ENCODE measurements around the gene COMT.
A peak's percentile ranks its signal among the peaks of the same experiment; 100 is the strongest.
"Not testable (repeated sequence)": the region's sequence is repeated elsewhere in the genome, so short reads cannot be mapped to it uniquely, and the experiment has no call there.

COMT gene

DNA sequence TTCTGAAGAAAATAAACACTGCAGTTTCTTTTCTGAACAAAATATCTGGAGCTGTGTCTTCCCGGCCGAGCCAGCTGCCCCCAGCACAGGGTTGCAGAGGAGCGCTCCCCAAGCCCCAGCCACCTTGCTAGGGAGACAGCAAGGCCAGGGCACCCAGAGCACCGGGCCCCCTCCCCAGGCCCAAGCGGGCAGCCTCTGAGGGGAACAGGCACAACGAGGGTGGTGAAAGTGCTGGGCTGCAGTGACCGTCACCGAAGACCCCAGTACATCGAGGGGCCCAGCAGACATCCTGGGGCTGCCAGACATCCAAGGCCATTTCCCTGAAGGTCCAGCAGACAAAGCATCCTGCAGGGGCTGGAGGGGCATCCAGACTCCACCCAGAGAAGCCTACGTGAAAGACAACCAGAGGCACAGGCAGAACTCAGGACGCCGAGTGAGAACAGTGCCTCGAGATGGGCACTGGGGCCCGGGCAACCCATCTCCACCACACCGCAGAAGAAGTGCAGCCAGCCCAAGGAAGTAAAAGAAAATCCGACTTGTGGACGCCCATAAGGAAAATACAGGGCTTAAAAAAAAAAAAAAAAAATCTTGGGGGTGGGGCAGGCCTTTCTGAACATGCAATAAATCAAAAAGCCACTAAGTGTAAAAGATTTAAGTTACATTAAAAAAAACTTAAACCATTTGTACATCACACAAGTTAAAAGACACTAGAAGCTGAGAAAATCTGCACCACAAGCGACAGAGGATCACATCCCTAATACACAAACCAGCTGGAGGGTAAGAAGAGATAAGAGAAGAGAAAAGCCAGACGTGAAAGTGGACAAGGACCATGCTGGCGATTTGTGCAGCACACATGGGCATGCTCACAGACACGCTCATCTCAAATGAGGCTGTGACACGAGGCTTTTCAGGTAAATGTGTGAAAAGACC, 36.0 kb upstream of the COMT start:
- H3K79me1 ChIP-seq (ENCODE audit: low read length): peaks cover 14% of the 10 kb centered on the region
- no peak overlapping the region for H3K23ac ChIP-seq (ENCODE audit: low read length)
- no peaks in the 10 kb centered on the region for H3K27me3 ChIP-seq (ENCODE audit: insufficient read depth, low read length)
- H3K36me3 ChIP-seq (ENCODE audit: control insufficient read depth in 1 of 2, insufficient read depth in 2 of 2, low read length in 2 of 2): no peaks in the 10 kb centered on the region
- H2AK5ac ChIP-seq (ENCODE audit: low read length): no peak overlapping the region
- H3K4me3 ChIP-seq (ENCODE audit: low read depth, low read length): no peak overlapping the region
- no CpG with 5 or more reads among the region's 22 CpGs for WGBS (ENCODE audit: extremely low coverage, insufficient coverage, insufficient read length)
- peak overlapping the region; percentile 25 for H2BK12ac ChIP-seq (ENCODE audit: low read length)
- peaks cover 17% of the 10 kb centered on the region in 2 experiments for H3K4me1 ChIP-seq (ENCODE audit: control insufficient read depth in 1 of 2, insufficient read depth in 2 of 2, low read length in 2 of 2)
- no peak overlapping the region for H4K12ac ChIP-seq (ENCODE audit: low read depth, low read length)
- no peak overlapping the region for H4K8ac ChIP-seq (ENCODE audit: low read depth, low read length)
- peak overlapping the region; percentile 13 for H2BK120ac ChIP-seq (ENCODE audit: insufficient read depth, low read length, poor library complexity)
- no peak for DNase-seq
- H3K4ac ChIP-seq (ENCODE audit: low read depth, low read length): no peak overlapping the region
- no peak overlapping the region for H3K14ac ChIP-seq (ENCODE audit: low read length)
- no peak overlapping the region for H3K9ac ChIP-seq (ENCODE audit: low read length)
- peak overlapping the region; percentile 29 for H4K91ac ChIP-seq (ENCODE audit: low read depth, low read length)
- no peak overlapping the region for H2BK5ac ChIP-seq (ENCODE audit: low read depth, low read length, poor library complexity)
- H3K27ac ChIP-seq (ENCODE audit: low read depth, low read length): no peak overlapping the region
- H3K4me2 ChIP-seq (ENCODE audit: low read length): no peak overlapping the region
- H3K79me2 ChIP-seq (ENCODE audit: control insufficient read depth, insufficient read depth, low read length, poor library complexity): no peaks in the 10 kb centered on the region
- no peak overlapping the region for H3K18ac ChIP-seq (ENCODE audit: low read length)
- no peak overlapping the region for H2AFZ ChIP-seq (ENCODE audit: insufficient read depth, low read length, poor library complexity)
- peaks cover 4% of the 10 kb centered on the region for H3K9me3 ChIP-seq (ENCODE audit: insufficient read depth, low read depth, low read length)

DNA sequence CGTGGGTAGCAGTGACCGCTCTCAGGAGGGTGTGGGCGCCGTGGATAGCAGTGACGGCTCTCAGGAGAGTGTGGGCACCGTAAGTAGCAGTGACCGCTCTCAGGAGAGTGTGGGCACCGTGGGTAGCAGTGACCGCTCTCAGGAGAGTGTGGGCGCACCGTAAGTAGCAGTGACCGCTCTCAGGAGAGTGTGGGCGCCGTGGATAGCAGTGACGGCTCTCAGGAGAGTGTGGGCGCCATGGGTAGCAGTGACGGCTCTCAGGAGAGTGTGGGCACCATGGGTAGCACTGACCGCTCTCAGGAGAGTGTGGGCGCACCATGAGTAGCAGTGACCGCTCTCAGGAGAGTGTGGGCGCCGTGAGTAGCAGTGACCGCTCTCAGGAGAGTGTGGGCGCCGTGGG, 34.7 kb upstream of the COMT start:
- H3K4me2 ChIP-seq (ENCODE audit: low read length); H2AFZ ChIP-seq (ENCODE audit: insufficient read depth, low read length, poor library complexity); H2BK5ac ChIP-seq (ENCODE audit: low read depth, low read length, poor library complexity); H3K4ac ChIP-seq (ENCODE audit: low read depth, low read length); H3K9me3 ChIP-seq (ENCODE audit: insufficient read depth, low read depth, low read length); H4K8ac ChIP-seq (ENCODE audit: low read depth, low read length); H2BK120ac ChIP-seq (ENCODE audit: insufficient read depth, low read length, poor library complexity); H2AK5ac ChIP-seq (ENCODE audit: low read length); H3K18ac ChIP-seq (ENCODE audit: low read length); H3K79me2 ChIP-seq (ENCODE audit: control insufficient read depth, insufficient read depth, low read length, poor library complexity); H3K27me3 ChIP-seq (ENCODE audit: insufficient read depth, low read length); H4K12ac ChIP-seq (ENCODE audit: low read depth, low read length); H3K23ac ChIP-seq (ENCODE audit: low read length); H3K36me3 ChIP-seq (ENCODE audit: control insufficient read depth in 1 of 2, insufficient read depth in 2 of 2, low read length in 2 of 2); H3K9ac ChIP-seq (ENCODE audit: low read length); H3K4me3 ChIP-seq (ENCODE audit: low read depth, low read length); H3K14ac ChIP-seq (ENCODE audit: low read length); DNase-seq; H3K27ac ChIP-seq (ENCODE audit: low read depth, low read length): not testable (repeated sequence)
- Histone ChIP-seq H2BK12ac (ENCODE audit: low read length) (peak overlapping the region; percentile 18), H3K79me1 (ENCODE audit: low read length) (peaks cover 14% of the 10 kb centered on the region), H4K91ac (ENCODE audit: low read depth, low read length) (peak overlapping the region; percentile 46), H3K4me1 (ENCODE audit: control insufficient read depth in 1 of 2, insufficient read depth in 2 of 2, low read length in 2 of 2) (peaks cover 14 to 17% of the 10 kb centered on the region in 2 experiments)
- WGBS (ENCODE audit: extremely low coverage, insufficient coverage, insufficient read length): no CpG with 5 or more reads among the region's 25 CpGs

DNA sequence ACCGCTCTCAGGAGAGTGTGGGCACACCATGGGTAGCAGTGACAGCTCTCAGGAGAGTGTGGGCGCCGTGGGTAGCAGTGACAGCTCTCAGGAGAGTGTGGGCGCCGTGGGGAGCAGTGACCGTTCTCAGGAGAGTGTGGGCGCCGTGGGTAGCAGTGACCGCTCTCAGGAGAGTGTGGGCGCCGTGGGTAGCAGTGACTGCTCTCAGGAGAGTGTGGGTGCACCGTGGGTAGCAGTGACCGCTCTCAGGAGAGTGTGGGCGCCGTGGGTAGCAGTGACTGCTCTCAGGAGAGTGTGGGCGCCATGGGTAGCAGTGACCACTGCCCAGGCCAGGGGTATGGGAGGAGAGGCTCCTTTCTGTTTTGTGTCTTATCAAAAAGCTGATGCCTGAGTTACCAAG, 33.7 kb upstream of the COMT start:
- not testable (repeated sequence) for H2BK120ac ChIP-seq (ENCODE audit: insufficient read depth, low read length, poor library complexity); H3K79me2 ChIP-seq (ENCODE audit: control insufficient read depth, insufficient read depth, low read length, poor library complexity); H4K12ac ChIP-seq (ENCODE audit: low read depth, low read length); H3K27me3 ChIP-seq (ENCODE audit: insufficient read depth, low read length); H2BK12ac ChIP-seq (ENCODE audit: low read length); H3K4me3 ChIP-seq (ENCODE audit: low read depth, low read length); H2AFZ ChIP-seq (ENCODE audit: insufficient read depth, low read length, poor library complexity); H3K18ac ChIP-seq (ENCODE audit: low read length); H3K9ac ChIP-seq (ENCODE audit: low read length); DNase-seq; H4K91ac ChIP-seq (ENCODE audit: low read depth, low read length); H3K14ac ChIP-seq (ENCODE audit: low read length); H4K8ac ChIP-seq (ENCODE audit: low read depth, low read length); H3K9me3 ChIP-seq (ENCODE audit: insufficient read depth, low read depth, low read length); H3K36me3 ChIP-seq (ENCODE audit: control insufficient read depth in 1 of 2, insufficient read depth in 2 of 2, low read length in 2 of 2); H2BK5ac ChIP-seq (ENCODE audit: low read depth, low read length, poor library complexity); H3K27ac ChIP-seq (ENCODE audit: low read depth, low read length); H3K4me2 ChIP-seq (ENCODE audit: low read length); H2AK5ac ChIP-seq (ENCODE audit: low read length); H3K23ac ChIP-seq (ENCODE audit: low read length); H3K4ac ChIP-seq (ENCODE audit: low read depth, low read length)
- Histone ChIP-seq H3K4me1 (ENCODE audit: control insufficient read depth in 1 of 2, insufficient read depth in 2 of 2, low read length in 2 of 2) (peaks cover 11 to 17% of the 10 kb centered on the region in 2 experiments), H3K79me1 (ENCODE audit: low read length) (peaks cover 13% of the 10 kb centered on the region)
- WGBS (ENCODE audit: extremely low coverage, insufficient coverage, insufficient read length): no CpG with 5 or more reads among the region's 16 CpGs

DNA sequence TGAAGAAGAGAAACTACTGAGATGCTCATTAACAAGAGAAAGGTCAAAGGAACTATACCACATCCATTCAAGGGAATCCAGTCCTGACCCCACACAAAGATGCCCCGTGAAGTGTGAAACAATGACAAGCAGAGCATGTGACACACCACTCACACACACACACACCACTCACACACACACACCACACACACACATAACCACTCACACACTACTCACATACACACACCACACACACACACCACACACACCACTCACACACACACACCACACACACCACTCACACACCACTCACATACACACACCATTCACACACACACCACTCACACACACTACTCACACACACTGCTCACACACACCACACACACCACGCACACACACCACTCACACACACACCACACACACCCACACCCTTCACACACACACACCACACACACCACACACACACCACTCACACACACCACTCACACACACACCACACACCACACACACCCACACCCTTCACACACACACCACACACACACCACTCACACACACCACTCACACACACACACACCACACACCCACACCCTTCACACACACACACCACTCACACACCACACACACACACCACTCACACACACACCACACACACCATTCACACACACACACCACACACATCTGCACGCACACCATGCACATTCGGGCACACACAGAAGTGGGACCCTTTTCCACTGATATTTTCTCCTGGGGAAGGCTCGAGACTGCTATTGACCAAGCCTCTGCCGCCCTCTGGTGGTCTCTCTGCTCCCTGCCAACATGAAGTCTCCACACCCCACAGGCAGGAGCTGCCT, 32.0 kb upstream of the COMT start:
- peak overlapping the region; percentile 42 for H3K4me3 ChIP-seq (ENCODE audit: low read depth, low read length)
- peak overlapping the region; percentile 8 for H3K18ac ChIP-seq (ENCODE audit: low read length)
- peak overlapping the region; percentile 7 for H2BK12ac ChIP-seq (ENCODE audit: low read length)
- peak overlapping the region; percentile 9 for H2AK5ac ChIP-seq (ENCODE audit: low read length)
- H3K9me3 ChIP-seq (ENCODE audit: insufficient read depth, low read depth, low read length): peaks cover 6% of the 10 kb centered on the region
- H4K8ac ChIP-seq (ENCODE audit: low read depth, low read length): no peak overlapping the region
- WGBS (ENCODE audit: extremely low coverage, insufficient coverage, insufficient read length): 100% methylated on average over 1 of the region's 6 CpGs
- no peak overlapping the region for H2BK120ac ChIP-seq (ENCODE audit: insufficient read depth, low read length, poor library complexity)
- no peak overlapping the region for H2AFZ ChIP-seq (ENCODE audit: insufficient read depth, low read length, poor library complexity)
- H3K4ac ChIP-seq (ENCODE audit: low read depth, low read length): no peak overlapping the region
- H3K9ac ChIP-seq (ENCODE audit: low read length): no peak overlapping the region
- H3K79me1 ChIP-seq (ENCODE audit: low read length): peaks cover 4% of the 10 kb centered on the region
- peak; percentile 62 to 86 for DNase-seq
- H4K12ac ChIP-seq (ENCODE audit: low read depth, low read length): no peak overlapping the region
- no peaks in the 10 kb centered on the region for H3K36me3 ChIP-seq (ENCODE audit: control insufficient read depth in 1 of 2, insufficient read depth in 2 of 2, low read length in 2 of 2)
- no peak overlapping the region for H2BK5ac ChIP-seq (ENCODE audit: low read depth, low read length, poor library complexity)
- H3K4me2 ChIP-seq (ENCODE audit: low read length): no peak overlapping the region
- no peaks in the 10 kb centered on the region for H3K27me3 ChIP-seq (ENCODE audit: insufficient read depth, low read length)
- no peak overlapping the region for H3K27ac ChIP-seq (ENCODE audit: low read depth, low read length)
- H4K91ac ChIP-seq (ENCODE audit: low read depth, low read length): peak overlapping the region; percentile 8
- H3K23ac ChIP-seq (ENCODE audit: low read length): no peak overlapping the region
- H3K4me1 ChIP-seq (ENCODE audit: control insufficient read depth in 1 of 2, insufficient read depth in 2 of 2, low read length in 2 of 2): peaks cover 3 to 4% of the 10 kb centered on the region in 2 experiments
- no peaks in the 10 kb centered on the region for H3K79me2 ChIP-seq (ENCODE audit: control insufficient read depth, insufficient read depth, low read length, poor library complexity)
- H3K14ac ChIP-seq (ENCODE audit: low read length): peak overlapping the region; percentile 10
